MM.1S (cell line): ENCODE results near the gene DIRAS1.

ENCODE experiments used
- DNase-seq: peaks from one replicate; pipeline ENCODE4 v3.0.0-alpha.2; 2015
- H2AFZ ChIP-seq: fragments of 300-600 bp; sonication (generic); 2 replicates; pipeline ENCODE4 v1.6.0; 2016; ENCODE audit warnings: antibody characterized with exemption, low read length
- H3F3A ChIP-seq: fragments of 300-600 bp; sonication (generic); 2 replicates; pipeline ENCODE4 v1.6.1; 2016; ENCODE audit warnings: mild to moderate bottlenecking, antibody characterized with exemption, low read length, moderate library complexity, mixed read lengths; ENCODE audit not compliant: insufficient read depth
- H3K27ac ChIP-seq: fragments of 300-600 bp; sonication (generic); 2 replicates; pipeline ENCODE4 v1.5.1; 2016; ENCODE audit warnings: mild to moderate bottlenecking, low read length
- H3K27me3 ChIP-seq: fragments of 300-600 bp; sonication (generic); replicated peaks from 2 replicates; pipeline ENCODE4 v1.6.0; 2016; ENCODE audit warnings: low read length; ENCODE audit not compliant: insufficient read depth
- H3K36me3 ChIP-seq: fragments of 300-600 bp; sonication (generic); replicated peaks from 2 replicates; pipeline ENCODE4 v1.6.1; 2016; ENCODE audit warnings: mild to moderate bottlenecking, low read length, mixed read lengths; ENCODE audit not compliant: insufficient read depth
- H3K4me1 ChIP-seq: fragments of 300-600 bp; sonication (generic); 2 replicates; pipeline ENCODE4 v1.6.1; 2016; ENCODE audit warnings: low read length, mixed read lengths
- H3K4me2 ChIP-seq: fragments of 300-600 bp; sonication (generic); 2 replicates; pipeline ENCODE4 v1.6.0; 2016; ENCODE audit warnings: low read depth, low read length
- H3K4me3 ChIP-seq: fragments of 300-600 bp; sonication (generic); 2 replicates; pipeline ENCODE4 v1.5.1; 2016; ENCODE audit warnings: low read length, mixed read lengths
- H3K79me2 ChIP-seq: fragments of 300-600 bp; sonication (generic); 2 replicates; pipeline ENCODE4 v1.6.1; 2016; ENCODE audit warnings: mixed run types, low read length, mixed read lengths
- H3K9ac ChIP-seq: fragments of 300-600 bp; sonication (generic); 2 replicates; pipeline ENCODE4 v1.6.1; 2016; ENCODE audit warnings: low read length, mixed read lengths
- H3K9me2 ChIP-seq: fragments of 300-600 bp; sonication (generic); replicated peaks from 2 replicates; pipeline ENCODE4 v1.6.1; 2016; ENCODE audit warnings: mild to moderate bottlenecking, low read length, mixed read lengths; ENCODE audit not compliant: insufficient read depth
- H3K9me3 ChIP-seq: fragments of 300-600 bp; sonication (generic); replicated peaks from 2 replicates; pipeline ENCODE4 v1.6.1; 2016; ENCODE audit warnings: mild to moderate bottlenecking, low read length, mixed read lengths; ENCODE audit not compliant: insufficient read depth
- H4K20me1 ChIP-seq: fragments of 300-600 bp; sonication (generic); 2 replicates; pipeline ENCODE4 v1.6.1; 2016; ENCODE audit warnings: mild to moderate bottlenecking, low read length, moderate library complexity, mixed read lengths; ENCODE audit not compliant: insufficient read depth
- CTCF ChIP-seq: fragments of 300-600 bp; sonication (generic); IDR thresholded peaks from 2 replicates; pipeline ENCODE4 v1.5.1; 2016; ENCODE audit warnings: antibody characterized with exemption, low read length, mixed read lengths
- EZH2 ChIP-seq: fragments of 300-600 bp; sonication (generic); optimal IDR thresholded peaks from 2 replicates; pipeline ENCODE3; 2017; ENCODE audit warnings: low read depth, mild to moderate bottlenecking, antibody characterized with exemption, low read length, mixed read lengths
- EZH2phosphoT487 ChIP-seq: fragments of 300-600 bp; sonication (generic); IDR thresholded peaks from 2 replicates; pipeline ENCODE4 v1.6.1; 2018; ENCODE audit warnings: antibody characterized with exemption, low read length

Gene DIRAS1

GRCh38 chr19:2678044-2678671, 43.0 kb downstream of the DIRAS1 start:
- Histone ChIP-seq H3F3A (no peaks in the 10 kb centered on the region), H3K27ac (no peak overlapping the region), H3K4me1 (no peaks in the 10 kb centered on the region), H4K20me1 (no peaks in the 10 kb centered on the region), H3K9me3 (no peaks in the 10 kb centered on the region), H3K9ac (no peak overlapping the region), H3K36me3 (no peaks in the 10 kb centered on the region), H3K79me2 (no peaks in the 10 kb centered on the region), H3K27me3 (no peaks in the 10 kb centered on the region), H3K9me2 (no peaks in the 10 kb centered on the region), H3K4me3 (no peak overlapping the region), H3K4me2 (no peak overlapping the region), H2AFZ (no peak overlapping the region)
- TF ChIP-seq EZH2 (no peak), EZH2phosphoT487 (no peak), CTCF (no peak)
- DNase-seq: no peak

- Histone ChIP-seq H3K79me2 (no peaks in the 10 kb centered on the region), H4K20me1 (no peaks in the 10 kb centered on the region), H3K4me3 (no peak overlapping the region), H3K9ac (no peak overlapping the region), H2AFZ (no peak overlapping the region), H3K9me3 (no peaks in the 10 kb centered on the region), H3K9me2 (no peaks in the 10 kb centered on the region), H3K27me3 (no peaks in the 10 kb centered on the region), H3K4me1 (no peaks in the 10 kb centered on the region), H3K27ac (no peak overlapping the region), H3K4me2 (no peak overlapping the region), H3F3A (no peaks in the 10 kb centered on the region), H3K36me3 (no peaks in the 10 kb centered on the region)
- DNase-seq: no peak
- TF ChIP-seq EZH2phosphoT487 (no peak), CTCF (no peak), EZH2 (no peak)
Observed at GRCh38 chr19:2676823-2677222, 44.3 kb downstream of the DIRAS1 start.

GRCh38 chr19:2675892-2676291, 45.3 kb downstream of the DIRAS1 start:
- H3K4me1 ChIP-seq: no peaks in the 10 kb centered on the region
- no peak for DNase-seq
- H3K36me3 ChIP-seq: no peaks in the 10 kb centered on the region
- H3K4me2 ChIP-seq: no peak overlapping the region
- no peak overlapping the region for H3K27ac ChIP-seq
- H3K27me3 ChIP-seq: no peaks in the 10 kb centered on the region
- no peaks in the 10 kb centered on the region for H3K9me3 ChIP-seq
- no peak for TF ChIP-seq EZH2
- H3K79me2 ChIP-seq: no peaks in the 10 kb centered on the region
- no peaks in the 10 kb centered on the region for H3F3A ChIP-seq
- H3K4me3 ChIP-seq: no peak overlapping the region
- H2AFZ ChIP-seq: no peak overlapping the region
- no peak overlapping the region for H3K9ac ChIP-seq
- no peaks in the 10 kb centered on the region for H4K20me1 ChIP-seq
- H3K9me2 ChIP-seq: no peaks in the 10 kb centered on the region

- Histone ChIP-seq H3K36me3 (no peaks in the 10 kb centered on the region), H3K79me2 (0 out of 2 replicates have a peak, but pooled peaks cover 9% of the 10 kb centered on the region), H3K4me1 (no peaks in the 10 kb centered on the region), H3K27ac (no peak overlapping the region), H3F3A (no peaks in the 10 kb centered on the region), H3K9me2 (no peaks in the 10 kb centered on the region), H3K4me3 (no peak overlapping the region), H3K4me2 (no peak overlapping the region), H3K27me3 (no peaks in the 10 kb centered on the region), H4K20me1 (no peaks in the 10 kb centered on the region), H3K9me3 (no peaks in the 10 kb centered on the region), H3K9ac (no peak overlapping the region), H2AFZ (no peak overlapping the region)
- TF ChIP-seq EZH2phosphoT487 (no peak), EZH2 (no peak), CTCF (no peak)
- no peak for DNase-seq
Observed at GRCh38 chr19:2670217-2670616, 51.0 kb downstream of the DIRAS1 start.
